Gastrocnemius medialis (tissue), 4 donors: Measurements from ENCODE around the gene PLD4.
"Not testable (repeated sequence)": the region's sequence is repeated elsewhere in the genome, so short reads cannot be mapped to it uniquely, and the experiment has no call there.

Experiments used
- CTCF ChIP-seq, 5 experiments: fragments of 450-650 bp in 3 of 5; fragments of 200-600 bp in 2 of 5; sonication (generic) in 2 of 5; IDR thresholded peaks in 4 of 5; conservative IDR thresholded peaks in 1 of 5; 1 replicate in 4 of 5; 2 replicates in 1 of 5; pipeline ENCODE4 v1.5.1; 2016 to 2019; ENCODE audit warnings: antibody characterized with exemption in 5 of 5, mild to moderate bottlenecking in 3 of 5, moderate library complexity in 3 of 5
- POLR2A ChIP-seq, 2 donors: fragments of 450-650 bp; IDR thresholded peaks; one replicate each; pipeline ENCODE4 v1.6.1; 2017; ENCODE audit warnings: antibody characterized with exemption in 2 of 2, mild to moderate bottlenecking in 2 of 2, moderate library complexity in 2 of 2

- TF ChIP-seq CTCF (IDR thresholded peaks at IDR 0.05 in 4 of 5, conservative IDR thresholded peaks at IDR 0.05 in 1 of 5); POLR2A (IDR thresholded peaks at IDR 0.05): not testable (repeated sequence)
These were observed 19.1 kb upstream of the PLD4 start for GRCh38 chr14:104905579-104905933.
